NCI-H526 treated with DMSO at 0.1 percent for 48 hours (cell line): ENCODE measurements around the gene DUSP16.
"Not testable (repeated sequence)": the region's sequence is repeated elsewhere in the genome, so short reads cannot be mapped to it uniquely, and the experiment has no call there.

ENCODE experiments used
- DNase-seq: peaks from one replicate; lab custom pipeline; 2025; lab: John Stamatoyannopoulos, UW

Gene DUSP16, protein sequence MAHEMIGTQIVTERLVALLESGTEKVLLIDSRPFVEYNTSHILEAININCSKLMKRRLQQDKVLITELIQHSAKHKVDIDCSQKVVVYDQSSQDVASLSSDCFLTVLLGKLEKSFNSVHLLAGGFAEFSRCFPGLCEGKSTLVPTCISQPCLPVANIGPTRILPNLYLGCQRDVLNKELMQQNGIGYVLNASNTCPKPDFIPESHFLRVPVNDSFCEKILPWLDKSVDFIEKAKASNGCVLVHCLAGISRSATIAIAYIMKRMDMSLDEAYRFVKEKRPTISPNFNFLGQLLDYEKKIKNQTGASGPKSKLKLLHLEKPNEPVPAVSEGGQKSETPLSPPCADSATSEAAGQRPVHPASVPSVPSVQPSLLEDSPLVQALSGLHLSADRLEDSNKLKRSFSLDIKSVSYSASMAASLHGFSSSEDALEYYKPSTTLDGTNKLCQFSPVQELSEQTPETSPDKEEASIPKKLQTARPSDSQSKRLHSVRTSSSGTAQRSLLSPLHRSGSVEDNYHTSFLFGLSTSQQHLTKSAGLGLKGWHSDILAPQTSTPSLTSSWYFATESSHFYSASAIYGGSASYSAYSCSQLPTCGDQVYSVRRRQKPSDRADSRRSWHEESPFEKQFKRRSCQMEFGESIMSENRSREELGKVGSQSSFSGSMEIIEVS

DNA sequence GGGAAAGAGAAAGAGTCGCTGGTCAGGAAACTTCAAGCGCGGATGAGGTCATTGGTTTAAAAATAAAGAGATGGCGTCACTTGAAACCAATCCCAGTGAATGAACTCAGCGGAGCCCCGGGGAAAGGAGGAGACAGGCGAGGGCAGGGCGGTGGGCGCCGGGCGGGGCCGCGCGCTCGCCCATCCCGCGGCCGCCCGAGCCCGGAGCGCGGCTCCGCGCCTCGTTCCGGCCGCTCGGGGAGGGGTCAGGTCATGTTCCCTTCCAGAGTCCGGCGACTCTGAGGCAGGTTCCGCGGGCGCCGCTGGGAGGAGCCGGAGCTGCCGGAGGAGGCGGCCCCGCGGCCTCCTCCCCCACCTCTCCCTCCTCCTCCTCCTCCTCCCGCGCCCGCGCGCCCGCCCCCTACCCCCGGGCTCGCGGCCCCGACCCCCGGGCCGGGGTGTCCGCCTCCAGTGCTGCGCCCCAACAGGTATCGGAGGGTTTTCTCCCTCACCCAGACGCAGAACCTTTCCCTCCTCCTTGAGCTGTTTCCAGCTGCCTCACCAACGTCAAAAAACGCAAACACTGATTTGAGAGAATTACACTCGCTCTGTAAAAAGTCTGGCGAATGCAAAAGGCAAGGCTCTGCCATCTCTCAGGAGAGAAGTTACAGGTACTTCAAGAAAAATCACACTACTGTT is at the start of gene DUSP16:
TSS of gene DUSP16 (minus strand) at position 279 of the 677 bp plus-strand sequence. CDS start 41,765 bp downstream, outside the sequence.
- peak; percentile 67 for DNase-seq

DNA sequence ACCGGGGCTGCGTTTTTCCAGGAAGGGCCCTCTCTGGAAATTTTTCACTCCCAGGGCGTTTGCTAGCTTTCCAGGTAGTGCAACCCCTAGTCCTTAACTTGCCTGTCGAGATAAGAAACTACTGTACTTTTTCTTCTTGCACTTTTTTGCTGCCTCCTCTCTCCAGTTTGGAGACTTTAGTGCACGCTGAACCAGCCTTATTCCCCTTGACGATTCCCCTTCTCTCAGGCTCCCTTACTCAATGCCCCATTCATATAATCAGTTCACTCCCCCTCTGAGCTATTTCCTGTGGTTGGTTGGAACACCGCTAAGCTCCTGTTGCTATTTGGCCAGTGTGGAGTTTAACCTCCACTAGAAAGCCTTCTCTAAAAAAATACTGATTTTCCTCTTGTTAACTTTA is 49.7 kb upstream of the DUSP16 start:
- DNase-seq, result peak; percentile 63

DNA sequence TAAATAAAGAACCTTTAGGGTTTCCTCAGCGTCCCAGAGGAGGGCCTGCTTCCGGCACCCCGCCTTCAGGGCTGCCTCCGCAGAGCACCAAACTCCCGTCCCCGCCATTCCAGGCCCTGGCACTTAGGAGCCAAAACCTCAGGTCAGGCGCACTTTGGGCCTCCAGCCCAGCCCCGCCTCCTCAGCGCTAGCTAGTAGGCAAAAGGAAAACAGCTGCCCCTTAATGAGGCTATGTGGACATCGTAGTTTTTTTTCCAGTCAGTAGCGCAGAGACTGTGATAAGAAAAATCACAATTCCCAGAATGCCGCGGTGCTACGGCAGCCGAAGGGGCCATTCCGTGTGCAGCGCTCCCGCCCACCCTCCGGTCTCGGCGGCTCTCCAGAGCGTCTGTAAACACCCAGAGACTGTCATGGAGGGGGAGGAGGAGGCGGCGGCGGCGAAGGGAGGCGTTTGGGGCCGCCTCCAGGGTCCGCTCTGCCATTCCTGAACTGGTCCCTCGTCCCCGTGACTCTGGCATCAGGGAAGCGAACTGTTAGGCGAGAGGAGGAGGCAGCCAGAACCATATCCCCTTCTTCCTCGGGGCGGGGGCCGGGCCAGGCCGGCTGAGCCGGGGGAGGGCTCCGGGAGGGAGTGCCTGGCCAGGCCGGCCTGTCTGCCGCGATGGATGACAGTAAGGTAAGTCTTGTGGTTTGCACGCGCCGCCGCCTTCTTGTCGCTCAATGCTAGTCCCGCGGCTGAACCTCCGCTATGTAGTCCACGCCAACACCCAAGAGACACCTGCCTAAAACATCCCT is 49.0 kb upstream of the DUSP16 start, which contains the start of gene CREBL2:
TSS of gene CREBL2 (plus strand) at position 365 of the 795 bp plus-strand sequence. CDS start at position 662, 297 bp downstream.
- DNase-seq, result peak; percentile 95

DNA sequence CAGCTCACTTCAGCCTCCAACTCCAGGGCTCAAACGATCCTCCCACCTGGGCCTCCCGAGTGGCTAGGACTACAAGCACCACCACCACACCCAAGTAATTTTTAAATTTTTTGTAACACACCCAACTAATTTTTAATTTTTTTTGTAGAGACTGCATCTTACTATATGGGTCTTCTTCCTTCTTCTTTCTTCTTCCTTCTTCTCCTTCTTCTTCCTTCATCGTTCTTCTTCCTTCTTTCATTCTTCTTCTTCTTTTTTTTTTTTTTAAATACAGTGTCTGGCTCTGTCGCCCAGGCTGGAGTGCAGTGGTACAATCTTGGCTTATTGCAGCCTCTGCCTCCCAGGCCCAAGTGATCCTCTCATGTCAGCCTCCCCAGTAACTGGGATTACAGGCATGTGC is 48.0 kb upstream of the DUSP16 start:
- no peak for DNase-seq

DNA sequence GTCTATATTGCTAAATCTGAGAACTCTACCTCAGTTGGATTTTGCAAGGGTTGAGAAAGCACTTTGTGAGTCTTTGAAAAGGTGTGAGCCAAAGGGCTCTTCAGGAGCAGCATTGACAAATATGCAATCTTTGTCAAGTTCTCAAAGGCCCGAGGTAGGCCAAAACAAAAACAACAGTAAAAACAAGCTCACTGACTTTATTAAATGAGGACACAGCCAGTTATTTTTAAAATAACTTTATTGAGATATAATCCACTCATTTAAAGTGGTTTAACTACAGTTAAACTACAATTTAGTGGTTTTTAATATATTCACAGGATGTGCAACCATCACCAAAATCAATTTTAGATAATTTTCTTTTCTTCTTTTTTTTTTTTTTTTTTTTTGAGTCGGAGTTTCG is 47.0 kb upstream of the DUSP16 start:
- DNase-seq, result no peak

DNA sequence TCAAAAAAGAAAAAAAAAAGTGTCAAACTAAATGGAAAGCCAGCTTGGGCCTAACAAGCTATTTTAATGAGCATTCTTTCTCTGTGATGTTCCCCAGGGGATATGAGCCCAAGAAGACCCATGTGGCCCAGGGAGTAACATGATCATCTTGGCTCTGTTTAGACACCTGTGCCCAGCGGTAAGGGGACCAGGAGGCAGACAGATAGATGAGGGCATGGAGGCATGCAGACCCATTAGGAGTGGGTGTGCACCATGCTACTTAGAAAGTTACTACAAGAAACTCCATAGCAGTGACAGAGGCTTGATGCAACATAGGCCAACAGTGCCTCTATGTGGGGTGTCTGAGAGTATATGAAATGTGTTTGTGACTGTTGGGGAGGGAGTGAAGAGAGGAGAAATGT is 45.9 kb upstream of the DUSP16 start:
- peak; percentile 24 for DNase-seq

DNA sequence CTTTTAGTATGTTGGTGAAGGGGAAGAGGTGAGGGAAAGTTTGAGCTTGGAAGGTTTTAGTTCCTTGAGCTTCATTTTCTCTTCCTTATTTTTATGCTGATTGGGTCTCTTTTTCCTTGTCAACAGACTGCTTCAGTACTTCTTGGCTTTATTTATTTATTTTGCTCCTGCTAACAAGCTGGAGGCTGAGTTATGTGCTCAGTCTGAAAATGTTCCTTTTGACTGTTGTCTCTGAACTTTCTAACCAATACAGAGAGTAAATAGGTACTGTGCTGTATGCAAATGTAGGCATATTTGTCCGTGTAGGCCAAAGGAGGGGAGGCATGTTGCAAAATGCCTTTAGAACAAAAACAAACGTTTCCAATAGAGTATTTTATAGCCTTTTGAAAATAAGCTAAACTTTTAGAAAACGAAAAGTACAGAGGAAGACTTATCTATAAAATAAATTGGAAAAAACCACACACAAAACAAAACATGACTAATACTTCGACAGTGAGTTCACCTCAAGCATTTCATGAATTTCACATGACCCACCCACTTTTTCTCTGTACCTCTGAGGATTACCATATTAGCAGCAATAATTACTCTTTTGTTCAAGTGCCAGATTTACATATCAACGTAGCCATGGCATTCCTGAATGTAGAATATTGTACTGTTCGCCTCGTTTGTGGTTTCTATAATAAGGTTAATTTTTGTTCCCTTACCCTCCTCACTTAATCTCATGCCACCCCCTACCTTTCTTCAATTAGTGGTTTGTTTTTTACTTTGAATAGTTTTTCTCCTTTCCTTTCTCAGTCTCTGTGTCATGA is 44.3 kb upstream of the DUSP16 start:
- DNase-seq, result peak; percentile 73

DNA sequence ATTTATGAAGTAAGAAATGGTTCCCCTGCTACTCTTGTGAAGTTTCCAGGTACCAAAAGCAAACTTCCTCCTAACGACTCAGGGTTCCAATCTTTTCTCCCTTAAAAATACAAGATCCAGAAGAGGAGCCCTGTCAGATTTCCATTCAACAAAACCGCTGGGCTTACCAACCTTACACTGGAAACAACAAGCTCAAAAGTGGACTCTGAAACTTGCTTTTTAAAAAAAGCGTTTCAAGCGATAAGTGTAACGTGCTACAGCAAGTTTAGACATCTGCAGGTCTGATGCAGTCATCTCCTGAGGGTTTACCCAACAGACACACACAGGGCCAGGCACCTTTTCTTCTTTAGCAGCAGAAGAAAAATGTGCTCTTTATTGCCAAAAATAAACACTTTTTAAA is 42.1 kb upstream of the DUSP16 start:
- DNase-seq, result no peak

DNA sequence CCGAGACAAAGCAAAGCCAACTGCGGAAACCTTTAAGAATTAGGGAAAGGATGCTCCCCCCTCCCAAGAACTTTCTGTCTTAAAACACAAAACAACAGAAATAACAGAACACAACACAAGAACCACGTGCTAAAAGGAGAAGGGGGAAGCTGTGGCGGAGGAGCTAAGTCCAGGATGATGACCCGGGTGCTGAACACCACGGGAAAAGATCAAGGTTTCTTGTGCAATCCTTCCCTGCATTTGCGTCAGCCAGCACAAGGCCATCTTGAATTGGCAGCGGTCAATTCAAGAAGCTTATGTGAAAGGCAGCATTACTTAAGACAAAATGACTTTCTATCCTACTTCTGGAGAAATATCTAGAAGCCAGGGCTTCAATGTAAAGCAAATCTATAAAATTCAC is 38.0 kb upstream of the DUSP16 start:
- no peak for DNase-seq

DNA sequence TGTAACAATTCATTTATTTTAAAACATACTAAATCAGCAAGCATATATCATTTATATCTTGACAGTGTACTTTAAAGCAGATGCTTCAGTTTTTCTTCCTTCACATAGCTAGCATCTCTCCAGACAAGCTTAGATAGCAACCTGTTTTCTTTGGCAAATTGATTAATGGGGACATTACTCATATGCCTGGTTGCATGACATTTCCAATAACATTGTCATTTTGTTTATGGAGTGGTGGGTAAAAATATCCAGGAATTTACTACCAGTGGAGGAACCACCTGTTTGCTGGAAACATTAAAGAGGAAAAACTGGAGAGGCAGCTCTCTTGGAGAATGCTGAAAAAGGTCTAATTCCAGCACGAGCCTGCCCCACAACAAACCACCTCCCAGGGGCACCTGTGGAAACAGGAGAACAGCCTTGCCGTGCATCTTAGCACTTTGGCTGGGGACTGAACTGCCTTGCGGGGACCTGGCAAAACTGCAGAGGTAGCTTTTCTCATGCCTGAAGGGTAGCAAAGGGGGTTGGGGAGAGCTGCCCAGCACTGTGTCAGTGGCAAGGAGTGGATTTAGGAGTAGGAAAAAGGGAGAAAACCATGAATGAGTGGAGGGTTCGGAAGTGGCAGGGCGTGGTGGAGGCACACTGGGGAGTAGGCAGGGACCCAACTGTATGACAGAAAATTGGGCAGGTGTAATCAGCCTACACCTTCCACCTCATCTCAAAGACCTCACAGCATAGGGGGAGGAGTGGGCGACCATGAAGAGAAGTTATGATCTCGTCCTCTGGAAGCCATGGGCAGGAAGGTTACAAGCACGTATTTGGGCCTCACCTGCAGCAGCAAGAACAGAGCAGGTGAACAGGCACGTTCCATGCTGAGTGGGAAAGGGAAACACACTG is 37.3 kb upstream of the DUSP16 start:
- DNase-seq, result no peak

DNA sequence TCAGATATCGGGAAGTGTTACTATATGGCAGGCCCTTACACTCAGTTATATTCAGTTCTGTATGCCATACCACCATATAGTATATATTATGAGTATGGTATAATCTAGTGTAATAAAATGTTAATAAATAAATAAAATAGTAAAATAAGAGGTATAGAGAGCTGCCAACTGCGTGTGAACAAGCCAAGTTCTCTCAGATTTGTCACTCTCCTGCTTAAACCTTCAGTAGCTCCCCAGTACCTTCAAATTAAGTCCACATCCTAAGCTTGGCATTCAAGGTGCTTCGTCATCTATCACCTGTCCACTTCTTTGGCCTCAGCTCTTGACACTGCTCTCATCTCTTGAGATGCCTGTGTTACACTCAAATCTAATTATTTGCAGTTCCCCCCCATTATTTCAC is 36.2 kb upstream of the DUSP16 start:
- DNase-seq, result no peak

DNA sequence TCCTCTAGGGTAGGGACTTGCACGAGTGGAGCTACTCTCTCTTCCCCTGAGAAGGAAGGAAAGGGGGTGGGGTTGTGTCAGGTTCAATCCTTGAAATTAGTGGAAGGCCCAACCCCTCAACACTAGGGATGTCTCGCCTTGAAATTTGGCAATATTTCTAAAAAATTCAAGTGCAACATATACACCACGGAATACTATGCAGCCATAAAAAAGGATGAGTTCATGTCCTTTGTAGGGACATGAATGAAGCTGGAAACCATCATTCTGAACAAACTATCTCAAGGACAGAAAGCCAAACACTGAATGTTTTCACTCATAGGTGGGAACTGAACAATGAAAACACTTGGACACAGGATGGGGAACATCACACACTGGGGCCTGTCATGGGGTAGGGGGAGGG is 33.9 kb upstream of the DUSP16 start:
- not testable (repeated sequence) for DNase-seq

DNA sequence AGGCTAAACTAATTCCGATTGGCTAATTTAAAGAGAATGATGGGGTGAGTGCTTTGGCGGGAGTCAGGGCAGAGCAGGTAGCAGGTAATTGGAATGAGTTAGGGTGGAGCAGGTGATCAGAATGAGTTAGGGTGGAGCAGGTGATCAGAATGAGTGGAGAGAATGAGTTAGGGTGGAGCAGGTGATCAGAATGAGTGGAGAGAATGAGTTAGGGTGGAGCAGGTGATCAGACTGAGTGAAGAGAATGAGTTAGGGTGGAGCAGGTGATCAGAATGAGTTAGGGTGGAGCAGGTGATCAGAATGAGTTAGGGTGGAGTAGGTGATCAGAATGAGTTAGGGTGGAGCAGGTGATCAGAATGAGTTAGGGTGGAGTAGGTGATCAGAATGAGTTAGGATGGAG is 33.3 kb upstream of the DUSP16 start:
- DNase-seq, result not testable (repeated sequence)

DNA sequence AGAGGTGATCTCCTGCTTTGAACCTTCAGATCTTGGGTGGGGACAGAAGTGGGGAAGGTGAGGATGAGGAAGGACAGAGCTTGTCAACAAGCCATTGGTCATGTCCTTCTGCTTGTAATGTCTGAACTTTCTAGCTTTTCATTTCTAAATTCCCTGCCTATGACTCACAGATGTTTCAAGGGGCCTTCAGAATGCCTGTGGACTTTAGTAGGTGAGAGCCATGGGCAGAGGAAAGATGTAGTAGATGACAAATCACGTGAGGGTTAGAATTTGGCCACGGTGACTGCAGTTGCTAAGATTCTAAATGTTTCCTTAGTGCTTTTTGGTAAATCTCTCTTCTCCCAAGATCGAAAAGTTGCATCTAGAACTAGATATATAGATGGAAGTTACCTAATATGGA is 30.3 kb upstream of the DUSP16 start:
- no peak for DNase-seq

DNA sequence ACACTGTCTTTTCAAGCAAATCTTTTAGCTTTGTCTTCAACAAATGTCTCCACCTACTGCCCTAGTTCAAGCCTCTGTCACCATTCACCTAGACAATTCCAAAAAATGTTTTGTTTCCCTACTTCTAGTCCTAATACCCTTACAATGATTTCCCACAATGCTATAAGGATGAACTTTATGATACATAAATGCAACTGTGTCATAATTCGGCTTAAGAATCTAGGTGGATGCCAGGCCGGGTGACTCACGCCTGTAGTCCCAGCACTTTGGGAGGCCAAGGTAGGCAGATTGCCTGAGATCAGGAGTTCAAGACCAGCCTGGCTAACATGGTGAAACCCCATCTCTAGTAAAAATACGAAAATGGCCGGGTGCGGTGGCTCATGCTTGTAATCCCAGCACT is 28.3 kb upstream of the DUSP16 start:
- no peak for DNase-seq

DNA sequence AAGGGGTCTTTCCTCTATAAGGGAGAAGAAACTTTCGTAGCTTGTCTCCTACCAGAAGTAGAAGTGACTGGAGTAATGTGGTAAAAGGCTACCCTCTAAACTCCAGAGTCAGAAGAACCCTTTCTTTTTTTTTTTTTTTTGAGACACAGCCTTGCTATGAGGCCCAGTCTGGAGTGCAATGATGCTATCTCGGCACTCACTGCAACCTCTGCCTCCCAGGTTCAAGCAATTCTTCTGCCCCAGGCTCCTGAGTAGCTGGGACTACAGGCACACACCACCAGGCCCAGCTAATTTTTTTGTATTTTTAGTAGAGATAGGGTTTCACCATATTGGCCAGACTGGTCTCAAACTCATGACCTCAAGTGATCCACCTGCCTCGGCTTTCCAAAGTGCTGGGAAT is 25.8 kb upstream of the DUSP16 start:
- DNase-seq, result not testable (repeated sequence)

DNA sequence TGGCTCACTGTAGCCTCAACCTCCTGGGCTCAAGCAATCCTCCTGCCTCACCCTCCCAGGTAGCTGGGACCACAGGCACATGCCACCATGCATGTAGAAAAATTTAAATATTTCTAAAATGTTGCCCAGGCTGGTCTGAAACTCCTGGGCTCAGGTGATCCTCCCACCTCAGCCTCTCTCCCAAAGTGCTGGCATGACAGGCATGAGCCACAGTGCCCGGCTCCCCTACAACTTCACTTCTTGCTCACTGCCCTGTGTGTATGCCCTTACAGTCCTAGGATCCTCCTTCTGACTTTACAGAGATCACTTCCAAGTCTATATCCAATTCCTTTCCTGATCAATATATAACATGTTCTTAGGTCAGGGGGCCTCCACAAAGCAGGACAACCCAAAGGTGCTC is 25.2 kb upstream of the DUSP16 start:
- no peak for DNase-seq

DNA sequence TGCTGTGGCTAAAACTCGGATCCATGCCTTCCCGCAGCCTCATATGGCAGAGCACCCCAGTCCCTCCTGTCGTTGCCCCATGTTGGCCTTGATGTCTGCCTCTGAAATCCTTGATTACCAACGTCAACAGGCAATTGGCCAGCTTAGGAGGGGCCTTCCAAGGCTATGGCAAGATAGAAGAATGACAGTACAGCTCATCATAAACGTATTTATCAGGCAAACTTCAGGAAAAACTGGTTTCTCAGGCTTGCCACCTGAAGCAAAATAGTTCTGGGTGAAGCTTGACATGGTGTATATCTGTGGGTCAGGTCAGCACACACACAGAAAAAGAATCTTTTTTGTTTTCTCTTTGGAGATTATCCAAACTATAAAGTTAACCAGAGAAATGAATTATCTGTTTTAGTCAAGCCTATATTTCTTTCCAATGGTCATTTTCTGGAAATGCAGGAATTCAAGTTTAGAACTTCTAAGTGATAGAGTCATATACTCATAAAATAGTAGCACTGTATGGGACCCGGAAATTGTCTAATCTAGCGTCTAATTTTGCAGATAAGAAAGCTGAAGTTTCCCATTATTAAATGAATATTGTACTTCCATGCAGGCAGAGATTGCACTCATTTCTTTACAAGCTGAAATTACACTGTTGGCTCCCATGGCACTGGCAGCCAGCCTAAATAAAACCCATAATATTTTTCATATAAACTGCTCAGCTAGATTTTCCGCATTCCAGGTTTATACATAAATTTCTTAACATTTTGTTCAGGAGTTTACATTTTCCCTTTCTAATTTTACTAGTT is 24.4 kb upstream of the DUSP16 start:
- no peak for DNase-seq
